Measurements from ENCODE around the gene PPIE.

- TF ChIP-seq CTCF (IDR thresholded peaks at IDR 0.05; ENCODE audit: low read length) (no peak), EZH2phosphoT487 (IDR thresholded peaks at IDR 0.05; ENCODE audit: low read length) (no peak)
These were observed 38.6 kb downstream of the PPIE start for GRCh38 chr1:39777306-39777705.

Measured in MM.1S (cell line).